Activated gamma-delta T cell (primary cell): ENCODE data around the gene CA14.
"Not testable (repeated sequence)": the region's sequence is repeated elsewhere in the genome, so short reads cannot be mapped to it uniquely, and the experiment has no call there.

Experiments used
- DNase-seq: peaks from one replicate; lab custom pipeline; 2025; lab: John Stamatoyannopoulos, UW
- total RNA-seq, 2 donors: gene quantifications; one replicate each; lab custom pipeline; 2026; lab: John Stamatoyannopoulos, UW

The CA14 gene
- 0 to 0.05 reads per million in 2 donors for total RNA-seq

DNA sequence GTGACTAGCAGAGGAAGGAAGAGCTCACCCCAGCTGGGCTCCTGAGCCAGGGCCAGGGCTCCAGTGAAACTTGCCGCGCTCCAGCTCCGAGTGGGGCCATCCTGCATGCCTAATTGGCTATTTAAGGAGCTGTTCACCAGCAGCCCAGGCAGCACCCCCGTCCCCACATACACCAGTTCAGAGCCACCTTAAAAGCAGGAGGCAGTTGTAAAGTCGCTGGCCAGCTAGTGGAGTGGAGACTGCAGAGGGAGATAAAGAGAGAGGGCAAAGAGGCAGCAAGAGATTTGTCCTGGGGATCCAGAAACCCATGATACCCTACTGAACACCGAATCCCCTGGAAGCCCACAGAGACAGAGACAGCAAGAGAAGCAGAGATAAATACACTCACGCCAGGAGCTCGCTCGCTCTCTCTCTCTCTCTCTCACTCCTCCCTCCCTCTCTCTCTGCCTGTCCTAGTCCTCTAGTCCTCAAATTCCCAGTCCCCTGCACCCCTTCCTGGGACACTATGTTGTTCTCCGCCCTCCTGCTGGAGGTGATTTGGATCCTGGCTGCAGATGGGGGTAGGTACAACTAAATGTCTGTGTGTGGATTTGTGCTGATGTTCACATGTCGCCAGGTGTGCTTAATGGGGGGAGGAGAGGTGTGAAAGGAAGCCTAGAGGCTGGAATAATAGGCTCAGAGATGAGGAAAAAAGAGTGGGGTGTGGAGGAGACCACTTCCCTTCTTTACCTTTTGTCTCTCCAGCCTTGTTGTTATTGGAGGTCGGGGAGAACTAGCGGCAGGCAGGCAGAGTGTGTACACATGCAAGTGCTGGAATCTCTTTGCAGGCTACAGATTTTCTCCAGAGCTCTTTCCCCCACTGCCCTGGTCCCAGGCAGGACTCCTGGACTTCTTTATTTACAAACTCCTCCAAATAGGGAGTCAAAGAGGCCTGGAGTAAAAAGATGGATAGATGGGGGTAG lies at the start of gene CA14:
Gene CA14, plus strand, starts transcription at position 151 of the 962 bp plus-strand sequence. Its CDS starts 355 bp downstream, at position 506.
- no peak for DNase-seq

DNA sequence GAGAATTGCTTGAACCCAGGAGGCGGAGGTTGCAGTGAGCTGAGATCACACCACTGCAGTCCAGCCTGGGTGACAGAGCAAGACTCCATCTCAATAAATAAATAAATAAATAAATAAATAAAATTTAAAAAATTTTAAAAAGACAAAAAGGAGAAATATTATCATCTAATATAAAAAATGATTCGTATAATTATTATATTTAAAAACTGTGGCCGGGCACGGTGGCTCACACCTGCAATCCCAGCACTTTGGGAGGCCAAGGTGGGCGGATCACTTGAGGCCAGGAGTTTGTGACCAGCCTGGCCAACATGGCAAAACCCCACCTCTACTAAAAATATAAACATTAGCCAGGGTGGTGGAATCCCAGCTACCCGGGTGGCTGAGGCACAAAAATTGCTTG lies 49.1 kb upstream of the CA14 start:
- not testable (repeated sequence) for DNase-seq

DNA sequence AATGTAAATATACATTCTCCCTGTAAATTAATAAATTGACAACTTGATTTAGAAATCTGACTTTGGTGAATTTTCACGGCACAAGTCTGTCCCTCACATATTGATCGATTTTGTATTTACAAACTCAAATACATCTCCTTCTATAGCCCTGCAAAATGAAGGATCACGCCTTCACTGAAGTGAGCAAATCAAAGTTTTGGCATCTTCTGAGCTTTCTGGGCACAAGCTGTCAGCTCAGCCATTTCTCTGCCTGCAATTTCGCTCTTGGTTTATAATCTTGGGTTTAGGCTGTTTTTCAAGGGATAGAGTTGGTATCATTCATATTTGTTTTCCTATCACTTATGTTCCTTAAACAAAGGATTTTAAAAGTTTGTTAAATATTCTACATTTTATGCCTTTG lies 47.5 kb upstream of the CA14 start:
- DNase-seq, result no peak

DNA sequence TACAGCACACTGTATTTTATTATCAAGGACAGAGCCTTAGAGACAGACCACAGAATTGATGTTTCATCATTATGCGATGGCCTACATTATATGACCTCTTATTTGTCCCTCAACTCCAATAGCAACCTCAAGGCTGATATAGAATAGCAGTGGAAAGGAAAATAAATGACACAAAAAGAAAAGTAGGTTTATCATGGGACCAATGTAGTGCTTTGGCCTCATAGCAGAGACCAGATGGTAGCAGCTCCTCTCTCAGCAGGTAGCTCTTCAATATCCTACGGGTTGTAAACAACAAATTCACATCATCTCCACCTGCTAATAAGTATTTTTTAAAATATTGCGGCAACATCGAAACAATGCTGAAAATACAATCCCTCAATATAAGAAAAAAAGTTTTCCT lies 46.9 kb upstream of the CA14 start:
- DNase-seq, result no peak

DNA sequence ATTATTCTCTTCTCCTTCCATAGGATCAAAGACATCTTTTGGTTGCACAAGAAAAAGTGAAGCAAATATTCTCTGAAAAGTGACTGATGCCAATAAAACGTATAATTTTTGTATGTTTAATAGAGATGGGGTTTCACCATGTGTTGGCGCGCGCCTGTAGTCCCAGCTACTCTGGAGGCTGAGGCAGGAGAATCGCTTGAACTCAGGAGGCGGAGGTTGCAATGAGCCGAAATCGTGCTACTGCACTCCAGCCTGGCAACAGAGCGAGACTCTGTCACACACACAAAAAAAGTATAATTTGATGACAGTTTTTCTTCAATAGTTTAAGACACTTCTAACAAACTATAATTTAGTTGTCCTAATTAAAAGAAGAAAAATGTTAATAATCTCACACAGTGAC lies 45.5 kb upstream of the CA14 start:
- DNase-seq, result no peak

DNA sequence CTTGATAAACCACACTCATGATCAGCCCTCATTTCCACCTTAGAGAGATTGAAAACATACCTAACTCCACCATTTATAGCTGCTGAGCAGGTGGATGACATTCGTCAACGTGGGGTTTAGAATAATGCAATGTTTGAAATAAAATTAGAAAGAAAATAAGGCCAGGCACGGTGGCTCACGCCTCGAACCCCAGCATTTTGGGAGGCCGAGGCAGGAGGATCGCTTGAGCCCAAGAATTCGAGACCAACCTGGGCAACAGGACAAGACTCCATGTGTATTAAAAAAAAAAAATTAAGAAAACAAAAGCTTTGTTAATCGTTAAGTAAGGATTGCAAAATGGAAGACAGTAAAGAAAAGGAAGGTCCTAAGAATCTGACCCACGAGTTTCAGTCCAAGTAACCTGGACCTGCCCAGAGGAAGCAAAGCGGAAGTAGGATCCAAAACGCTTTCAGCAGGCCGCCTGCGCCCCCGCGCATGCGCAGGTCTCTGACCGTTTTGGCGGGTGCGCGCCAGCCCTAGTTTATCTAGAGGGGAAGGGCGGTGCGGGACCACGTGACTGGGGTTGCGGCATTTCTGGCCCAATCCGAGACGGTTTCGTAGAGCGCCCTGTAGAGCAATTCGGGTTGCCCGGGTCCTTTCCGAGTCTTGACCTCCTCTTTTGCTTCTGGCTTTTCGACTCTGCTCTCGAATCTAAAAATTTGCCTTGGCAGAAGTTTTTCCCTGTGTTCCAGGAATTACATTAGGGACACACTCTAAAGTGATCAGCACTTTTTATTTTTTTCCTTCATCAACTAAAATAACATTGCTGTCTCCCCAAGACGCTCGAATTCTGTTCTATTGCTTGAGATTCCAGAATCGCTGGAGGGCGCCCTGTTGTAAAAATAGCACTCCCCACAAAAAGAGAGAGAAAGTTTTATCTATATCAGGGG lies 44.1 kb upstream of the CA14 start:
- peak; percentile 64 for DNase-seq

DNA sequence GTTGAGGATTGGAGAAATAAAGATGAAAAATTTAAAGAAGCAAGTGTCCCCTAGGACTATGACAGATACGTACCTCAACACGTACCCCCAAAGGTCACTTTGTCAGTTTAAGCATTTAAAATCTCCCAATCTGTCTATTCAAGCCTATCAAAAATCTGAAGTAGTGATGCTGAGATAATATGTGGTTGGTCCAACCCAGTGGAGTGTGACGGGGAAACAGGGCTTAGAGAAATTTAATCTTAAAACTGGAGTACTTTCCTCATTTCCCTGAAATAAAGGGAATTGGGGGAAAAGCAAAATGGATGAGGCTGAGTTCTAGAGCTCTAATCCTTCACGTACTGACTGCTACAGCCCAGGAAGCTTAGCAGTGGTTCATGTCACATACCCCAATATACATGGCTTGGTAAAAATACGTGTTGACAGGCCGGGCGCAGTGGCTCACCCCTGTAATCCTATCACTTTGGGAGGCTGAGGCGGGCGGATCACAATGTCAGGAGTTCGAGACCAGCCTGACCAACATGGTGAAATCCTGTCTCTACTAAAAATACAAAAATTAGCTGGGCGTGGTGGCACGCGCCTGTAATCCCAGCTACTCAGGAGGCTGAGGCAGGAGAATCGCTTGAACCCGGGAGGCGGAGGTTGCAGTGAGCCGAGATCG lies 43.3 kb upstream of the CA14 start:
- DNase-seq, result not testable (repeated sequence)

DNA sequence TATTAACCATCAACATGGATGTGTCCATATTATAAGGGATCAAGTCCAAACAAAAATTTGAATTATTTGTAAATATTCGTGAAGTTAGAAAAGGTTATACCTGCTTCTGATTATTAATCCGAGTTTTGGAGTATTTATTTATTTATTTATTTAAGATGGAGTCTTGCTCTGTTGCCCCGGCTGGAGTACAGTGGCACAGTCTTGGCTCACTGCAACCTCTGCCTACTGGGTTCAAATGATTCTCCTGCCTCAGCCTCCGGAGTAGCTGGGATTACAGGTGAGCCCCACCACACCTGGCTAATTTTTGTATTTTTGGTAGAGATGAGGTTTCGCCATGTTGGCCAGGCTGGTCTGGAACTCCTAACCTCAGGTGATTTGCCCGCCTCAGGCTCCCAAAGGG lies 41.7 kb upstream of the CA14 start:
- DNase-seq, result not testable (repeated sequence)

DNA sequence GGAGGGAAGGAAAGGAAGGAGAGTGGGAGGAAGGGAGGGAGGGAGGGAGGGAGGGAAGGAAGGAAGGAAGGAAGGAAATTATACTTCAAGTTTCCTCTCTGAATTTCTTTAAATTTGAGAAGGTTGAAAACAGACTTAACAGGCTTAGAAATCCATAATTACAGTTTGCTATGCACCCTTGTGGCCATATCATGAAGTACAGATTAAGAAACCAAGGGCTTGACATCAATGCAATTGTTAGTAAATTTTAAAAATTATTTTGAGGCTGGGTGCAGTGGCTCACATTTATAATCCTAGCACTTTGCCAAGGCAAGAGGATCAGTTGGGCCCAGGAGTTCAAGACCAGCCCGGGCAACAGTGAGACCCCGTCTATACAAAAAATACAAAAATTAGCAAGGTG lies 36.0 kb upstream of the CA14 start:
- no peak for DNase-seq

DNA sequence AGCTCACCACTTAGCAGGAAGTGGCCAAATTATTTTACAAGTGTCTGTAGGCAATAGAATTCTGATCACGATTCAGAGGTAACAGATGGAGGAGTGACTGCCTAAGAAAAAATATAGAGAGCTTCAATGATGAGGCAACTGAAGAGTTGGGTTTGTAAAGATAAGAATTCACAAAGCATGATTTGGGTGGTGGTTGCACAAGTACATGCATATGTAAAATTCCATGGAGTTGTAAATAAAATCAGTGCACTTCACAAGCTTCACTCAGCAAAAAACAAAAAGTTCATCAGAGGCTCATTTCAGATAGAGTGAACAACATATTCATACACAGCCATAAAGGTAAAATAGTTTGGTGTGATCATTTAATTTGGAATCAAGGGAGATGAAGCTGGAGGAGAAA lies 32.6 kb upstream of the CA14 start:
- DNase-seq, result no peak

DNA sequence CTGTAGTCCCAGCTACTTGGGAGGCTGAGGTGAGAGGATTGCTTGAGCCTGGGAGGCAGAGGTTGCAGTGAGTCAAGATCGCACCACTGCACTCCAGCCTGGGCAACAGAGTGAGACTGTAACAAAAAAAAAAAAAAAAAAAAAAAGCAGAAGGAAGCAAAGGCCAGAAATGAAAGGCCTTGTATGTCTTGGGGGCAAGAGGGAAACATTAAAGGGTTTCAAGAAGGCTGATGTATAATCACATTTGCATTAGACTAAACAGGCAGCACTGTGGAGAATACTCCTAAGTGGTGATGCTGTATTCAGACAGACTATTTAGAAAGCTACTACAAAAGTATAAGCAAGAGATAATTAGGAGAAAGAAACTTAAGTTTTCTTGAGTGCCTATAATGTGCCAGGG lies 32.0 kb upstream of the CA14 start:
- DNase-seq, result no peak

DNA sequence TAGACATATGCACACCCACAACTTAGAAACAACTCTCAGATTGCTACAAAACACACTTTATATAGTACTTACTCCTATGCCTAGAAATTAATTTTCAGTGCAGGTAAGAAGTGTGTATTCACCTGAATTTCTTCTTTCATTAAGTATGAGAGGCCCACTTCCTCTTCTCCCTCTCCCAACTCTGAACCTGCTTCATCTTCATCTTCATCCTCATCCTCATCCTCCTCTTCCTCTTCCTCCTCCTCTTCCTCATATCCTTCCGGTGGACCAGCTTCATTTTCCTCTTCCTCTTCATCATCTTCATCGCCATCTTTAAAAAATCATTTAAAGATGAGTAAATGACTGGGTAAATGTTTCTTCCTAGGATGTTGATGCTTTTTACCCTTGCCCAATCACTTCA lies 31.1 kb upstream of the CA14 start:
- no peak for DNase-seq

DNA sequence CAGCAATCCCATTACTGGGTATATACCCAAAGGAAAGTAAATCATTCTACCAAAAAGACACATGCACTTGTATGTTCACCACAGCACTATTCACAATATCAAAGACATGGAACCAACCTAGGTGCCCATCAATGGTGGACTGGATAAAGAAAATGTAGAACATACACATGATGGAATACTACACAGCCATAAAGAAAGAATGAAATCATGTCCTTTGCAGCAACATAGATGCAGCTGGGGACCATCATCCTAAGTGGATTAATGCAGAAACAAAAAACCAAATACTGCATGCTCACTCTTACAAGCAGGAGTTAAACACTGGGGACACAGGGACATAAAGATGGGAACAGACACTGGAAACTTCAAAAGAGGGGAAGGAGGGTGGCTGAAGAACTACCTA lies 30.3 kb upstream of the CA14 start:
- DNase-seq, result no peak

DNA sequence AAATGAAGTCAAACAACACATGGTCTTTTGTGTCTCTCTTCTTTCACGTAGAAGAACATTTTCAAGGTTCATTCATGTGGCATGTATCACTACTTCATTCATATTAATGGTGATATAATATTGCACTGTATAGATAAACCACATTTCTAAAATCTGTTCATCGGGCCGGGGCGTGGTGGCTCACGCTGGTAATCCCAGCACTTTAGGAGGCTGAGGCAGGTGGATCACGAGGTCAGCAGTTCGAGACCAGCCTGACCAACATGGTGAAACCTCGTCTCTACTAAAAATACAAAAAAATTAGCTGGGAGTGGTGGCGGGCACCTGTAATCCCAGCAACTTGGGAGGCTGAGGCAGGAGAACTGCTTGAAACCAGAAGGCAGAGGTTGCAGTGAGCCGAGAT lies 29.3 kb upstream of the CA14 start:
- not testable (repeated sequence) for DNase-seq

DNA sequence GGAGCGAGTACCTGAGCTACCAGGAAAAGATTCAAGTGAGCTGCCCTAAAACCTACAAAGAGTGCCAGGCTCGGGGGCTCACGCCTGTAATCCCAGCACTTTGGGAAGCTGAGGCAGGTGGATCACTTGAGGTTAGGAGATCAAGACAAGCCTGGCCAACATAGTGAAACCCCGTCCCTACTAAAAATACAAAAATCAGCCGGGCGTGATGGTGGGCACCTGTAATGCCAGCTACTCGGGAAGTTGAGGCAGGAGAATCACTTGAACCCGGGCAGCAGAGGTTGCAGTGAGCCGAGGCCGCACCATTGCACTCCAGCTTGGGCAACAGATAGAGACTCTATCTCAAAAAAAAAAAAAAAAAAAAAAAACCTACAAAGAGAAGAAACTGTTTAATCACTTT lies 24.7 kb upstream of the CA14 start:
- DNase-seq, result not testable (repeated sequence)

DNA sequence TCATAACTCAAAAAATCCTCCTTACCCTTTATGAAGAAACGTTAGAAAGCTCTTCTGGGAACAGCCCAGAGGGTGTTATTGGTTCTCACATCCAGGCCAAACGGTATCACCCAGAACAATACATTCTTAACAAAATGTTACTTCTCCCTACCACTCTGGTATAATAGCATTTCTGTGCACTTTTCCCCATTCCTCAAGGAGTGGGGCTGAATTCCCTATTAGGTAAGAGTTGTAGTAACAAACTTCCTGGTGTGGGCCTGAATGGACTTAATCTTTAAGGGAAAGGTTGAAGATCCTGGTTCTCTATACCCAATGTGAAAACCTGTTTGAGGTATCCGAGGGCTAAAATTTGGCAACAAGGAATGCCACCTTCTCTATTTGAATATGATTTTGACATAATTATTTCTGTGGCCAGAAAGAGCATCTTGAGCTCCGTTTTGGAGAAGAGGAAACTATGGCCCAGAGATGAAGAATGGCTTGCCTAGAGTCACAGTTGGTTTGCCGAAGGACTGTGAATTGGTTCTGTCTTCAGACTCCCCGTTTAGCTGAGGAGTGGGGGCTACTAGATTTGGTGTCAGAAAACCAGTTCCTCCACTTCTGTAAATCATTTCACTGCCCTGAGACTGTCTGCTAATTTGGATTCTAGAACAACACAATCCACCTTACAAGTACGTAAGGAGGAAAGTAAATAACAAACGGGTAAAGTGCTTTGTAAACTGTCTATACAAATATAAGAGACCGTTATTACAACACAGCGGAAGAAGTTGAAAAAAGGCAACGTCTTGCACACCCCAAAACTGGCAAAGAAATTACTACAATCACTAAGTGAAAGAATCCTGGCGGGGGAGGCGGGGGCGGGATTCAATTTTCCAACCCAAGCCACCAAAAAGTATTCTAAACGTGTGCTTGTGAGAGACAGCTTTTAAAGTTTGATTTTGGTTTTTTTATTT lies 23.9 kb upstream of the CA14 start:
- no peak for DNase-seq

DNA sequence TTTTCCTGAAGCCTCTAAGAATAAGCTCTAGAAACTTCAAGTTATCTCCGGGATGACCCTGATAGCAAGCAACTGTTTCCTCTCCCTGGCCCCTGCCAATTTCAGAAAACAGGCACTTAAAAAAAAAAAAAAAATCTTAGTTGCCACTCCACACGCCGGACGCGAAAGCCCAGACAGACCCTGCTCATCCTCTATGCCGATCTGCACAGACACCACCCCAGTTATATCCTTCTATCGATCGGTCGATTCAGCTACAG lies 23.3 kb upstream of the CA14 start:
- no peak for DNase-seq

DNA sequence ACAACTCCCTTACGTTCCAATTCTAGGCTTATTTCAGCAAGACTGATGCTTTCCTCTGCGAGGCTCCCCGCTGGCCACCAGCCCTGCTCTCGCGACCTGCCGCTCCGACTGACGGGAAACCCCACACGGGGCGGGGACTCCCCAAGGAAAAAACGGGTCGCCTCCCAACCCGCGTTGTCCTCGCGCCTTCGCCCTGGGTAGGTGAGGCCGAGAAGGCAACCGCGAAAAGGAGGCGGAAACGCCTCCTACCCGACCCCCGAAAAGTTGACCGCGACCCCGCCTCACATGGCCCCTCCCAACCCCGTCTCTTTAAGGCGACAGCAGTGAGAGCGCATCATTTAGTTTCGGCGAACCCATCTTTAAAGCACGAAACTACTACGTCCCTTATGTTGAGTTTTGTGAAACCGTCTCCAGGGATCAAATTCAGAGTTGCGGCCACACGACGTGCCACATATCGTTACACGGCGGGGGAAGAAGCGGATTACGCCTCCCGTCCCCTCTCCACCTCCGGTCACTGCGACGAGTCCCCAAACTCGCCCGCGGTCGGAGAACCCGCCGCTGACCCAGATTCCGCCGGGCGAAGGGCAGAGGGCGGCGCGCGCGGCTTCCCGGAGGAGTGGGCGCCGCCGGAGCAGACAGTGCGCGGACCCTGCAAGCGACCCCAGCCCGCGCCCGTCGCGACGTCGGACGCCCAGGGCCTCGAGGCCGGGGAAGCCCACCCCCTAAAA lies 22.8 kb upstream of the CA14 start:
- DNase-seq, result peak; percentile 81

DNA sequence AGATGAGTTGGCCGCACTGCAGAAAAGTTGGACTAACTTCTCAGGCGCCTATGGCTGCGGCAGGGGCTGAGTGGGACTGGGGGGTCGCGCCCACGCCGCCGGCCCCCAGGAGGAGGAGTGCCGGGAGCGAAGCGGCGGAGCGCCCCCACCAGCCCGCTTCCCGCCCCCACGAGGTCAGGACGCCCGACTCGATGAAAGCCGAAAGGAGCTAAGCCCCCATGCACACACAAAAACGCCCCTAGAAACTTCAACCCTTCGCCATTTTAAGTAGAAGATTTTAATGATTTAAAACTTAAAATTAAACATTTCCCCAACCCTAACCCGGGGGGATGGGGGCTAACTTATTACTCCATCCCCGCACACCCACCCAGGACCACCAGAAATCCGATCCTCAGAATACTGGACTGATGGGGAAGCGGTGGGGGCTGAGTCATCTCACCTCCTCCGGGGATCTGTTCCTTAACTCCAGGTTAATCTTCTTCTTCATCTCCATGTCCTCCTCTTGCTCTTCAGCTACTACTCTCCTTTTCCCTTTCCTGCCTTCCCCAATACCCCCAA lies 22.2 kb upstream of the CA14 start:
- no peak for DNase-seq
